NCI-H1417 treated with DMSO at 0.1 percent for 48 hours (cell line): Measurements from ENCODE around the gene MAGEF1.

Experiments
- DNase-seq: peaks from one replicate; lab custom pipeline; 2025; lab: John Stamatoyannopoulos, UW

The MAGEF1 gene

DNA sequence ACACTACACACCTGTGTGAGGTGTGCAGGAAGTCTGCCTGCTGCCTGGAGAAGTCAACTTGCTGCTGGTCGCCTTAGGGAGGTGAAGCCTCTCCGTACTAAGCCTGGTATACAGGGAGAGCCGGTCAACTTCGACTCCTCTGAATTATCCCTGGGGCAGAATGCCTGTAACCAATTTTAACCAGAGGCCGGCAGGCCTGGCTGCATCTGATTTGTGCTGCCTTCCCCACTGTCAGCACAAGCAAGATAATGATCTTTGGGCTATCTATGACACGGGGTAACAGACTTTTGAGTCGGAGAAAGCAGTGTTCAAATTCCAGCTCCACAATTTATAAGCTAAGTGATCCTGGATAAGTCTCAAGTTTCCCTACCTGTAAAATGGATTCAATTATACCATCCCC is 42.3 kb downstream of the MAGEF1 start:
- no peak for DNase-seq

DNA sequence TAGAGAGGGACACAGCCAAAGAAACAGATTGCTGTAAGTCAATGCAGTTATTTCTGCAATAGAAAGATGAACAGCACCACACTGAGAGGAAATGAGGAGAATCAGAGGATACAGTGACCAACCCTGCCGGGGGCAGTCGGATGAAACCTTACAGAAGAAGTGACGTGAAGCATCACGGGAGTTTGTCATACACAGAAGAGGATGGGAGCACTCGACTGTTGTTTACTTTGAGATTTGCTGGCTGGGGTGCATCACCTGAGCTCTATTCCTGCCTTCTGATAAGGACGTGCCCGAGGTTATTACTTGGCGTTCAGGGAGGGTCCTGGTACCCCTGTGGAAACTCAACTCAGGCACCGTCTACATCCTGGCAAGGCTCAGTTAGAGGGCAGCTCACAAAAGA is 45.4 kb downstream of the MAGEF1 start:
- no peak for DNase-seq

DNA sequence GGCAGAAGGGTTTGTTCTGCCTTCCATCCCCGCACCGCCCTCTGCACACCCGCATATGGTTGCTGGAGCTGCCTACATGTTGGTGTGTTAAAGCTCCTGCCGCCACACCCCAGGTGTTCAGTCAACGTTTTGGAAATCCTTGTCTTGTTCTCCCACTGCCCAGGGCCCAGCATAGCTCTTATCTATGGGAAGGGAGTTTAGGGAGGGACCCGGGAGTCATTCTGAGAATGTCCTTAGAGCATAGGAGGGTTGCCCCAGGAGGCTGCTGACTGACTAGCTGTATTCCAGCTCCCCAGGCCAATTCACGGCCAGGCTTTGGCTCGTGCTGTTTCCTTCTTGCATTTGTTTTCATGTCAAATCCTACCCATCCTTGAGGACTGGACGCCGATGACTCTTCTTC is 46.8 kb downstream of the MAGEF1 start:
- DNase-seq = no peak

DNA sequence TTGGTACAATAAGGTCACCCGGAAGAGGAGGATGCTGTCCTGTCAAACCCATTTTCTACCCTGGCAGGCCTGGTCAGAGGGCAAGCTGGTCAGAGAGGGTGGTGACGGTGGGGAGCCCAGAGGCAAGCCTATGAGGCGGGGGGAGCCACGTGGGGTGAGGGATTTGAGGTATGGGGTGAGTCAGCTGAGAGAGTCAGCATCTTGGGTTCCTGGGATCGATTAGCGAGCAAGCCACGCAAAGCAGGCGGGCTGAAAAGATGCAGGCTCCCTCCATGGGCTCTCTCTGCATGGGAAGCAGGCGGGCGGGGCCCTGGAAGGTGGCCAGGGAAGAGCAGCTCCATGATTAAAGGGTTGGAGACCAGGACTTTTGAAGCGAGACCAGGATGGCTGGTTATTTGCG is 48.1 kb downstream of the MAGEF1 start:
- DNase-seq = no peak

DNA sequence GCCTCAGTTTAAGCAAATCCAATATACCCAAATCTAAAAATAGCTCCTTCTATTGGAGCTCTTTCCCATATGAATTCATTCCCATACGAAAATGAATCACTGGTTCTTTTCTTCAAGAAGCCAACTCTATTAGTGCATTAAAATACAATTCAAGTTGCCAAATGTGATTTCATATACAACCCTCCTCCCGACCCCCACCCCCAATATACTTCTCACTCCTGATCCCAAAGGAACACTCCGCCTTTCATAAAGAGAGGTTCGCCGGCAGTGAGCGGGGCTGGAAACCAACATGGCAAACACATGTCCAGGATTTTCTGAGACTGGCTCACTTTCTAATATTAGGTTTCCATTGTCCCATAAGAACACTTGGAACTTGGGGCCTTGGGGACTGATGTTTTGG is 48.5 kb downstream of the MAGEF1 start:
- no peak for DNase-seq

DNA sequence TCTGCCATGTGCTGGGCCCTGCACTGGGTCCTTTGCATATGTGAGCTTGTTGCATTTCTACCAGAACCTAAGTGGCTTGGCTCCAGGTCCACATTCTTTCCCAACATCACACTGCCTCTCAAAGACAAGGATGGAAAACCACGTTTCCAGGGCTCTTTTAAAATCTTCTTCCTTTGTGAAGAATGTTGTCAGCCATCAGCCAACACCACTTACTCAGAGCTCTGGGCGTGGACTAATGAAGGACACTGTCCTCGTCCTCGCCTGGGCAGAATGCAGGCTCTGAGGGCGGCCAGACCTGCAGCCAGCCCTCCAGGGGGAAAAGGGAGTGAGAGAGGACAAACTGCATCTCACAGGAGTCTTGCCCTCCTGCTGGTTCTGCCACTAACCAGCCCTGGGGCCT is 49.7 kb downstream of the MAGEF1 start:
- no peak for DNase-seq

DNA sequence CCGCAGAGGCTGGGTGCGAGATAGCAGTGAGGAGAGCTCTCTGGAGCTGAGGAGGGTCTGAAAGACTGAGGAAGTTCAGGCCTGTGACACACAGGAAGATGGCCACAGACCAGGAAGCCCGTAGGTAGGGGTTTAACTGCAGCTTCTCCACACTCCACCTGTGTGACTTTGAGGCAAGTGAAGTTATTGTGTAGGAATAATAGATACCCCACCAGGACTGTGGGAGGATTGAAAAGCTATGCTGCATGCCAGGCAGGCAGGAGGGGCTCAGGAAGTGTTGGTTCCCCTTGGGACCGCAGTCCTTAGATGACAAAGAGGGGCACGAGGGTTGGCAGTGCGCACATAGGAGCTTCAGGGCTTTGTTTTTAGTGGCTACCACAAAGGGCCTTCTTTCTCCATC is 50.9 kb downstream of the MAGEF1 start:
- no peak for DNase-seq
